ENCODE results near the gene PIH1D1. TPM values are rescaled to one million over a fixed set of nuclear protein-coding genes. Genes with fewer than 3 reads are reported as not detected.

The PIH1D1 gene
- total RNA-seq, 1 donor from 2014 or later = 125 TPM

DNA sequence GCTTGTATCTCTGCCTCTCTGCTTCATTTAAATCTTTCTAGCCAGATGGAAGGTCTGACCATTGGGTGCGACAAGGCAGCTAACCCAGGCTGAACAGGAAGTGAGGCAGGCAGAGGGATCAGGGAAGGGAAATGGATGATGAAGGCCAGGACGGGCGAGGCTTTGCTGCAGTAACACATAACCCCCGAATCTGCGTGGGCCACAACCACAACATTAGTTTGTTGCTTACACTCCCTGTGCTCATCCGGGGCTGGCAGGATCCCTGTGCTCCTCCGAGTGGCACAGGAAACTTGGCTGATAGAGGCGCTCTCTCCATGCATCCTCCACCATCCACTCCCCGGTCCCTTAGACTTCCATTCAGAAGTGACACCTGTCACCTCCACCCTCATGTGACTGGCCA, 21.3 kb upstream of the PIH1D1 start:
- H3K4me1 Mint-ChIP-seq (ENCODE audit: low read depth) = peaks cover 2% of the 10 kb centered on the region
- TF ChIP-seq, protein P1, sequence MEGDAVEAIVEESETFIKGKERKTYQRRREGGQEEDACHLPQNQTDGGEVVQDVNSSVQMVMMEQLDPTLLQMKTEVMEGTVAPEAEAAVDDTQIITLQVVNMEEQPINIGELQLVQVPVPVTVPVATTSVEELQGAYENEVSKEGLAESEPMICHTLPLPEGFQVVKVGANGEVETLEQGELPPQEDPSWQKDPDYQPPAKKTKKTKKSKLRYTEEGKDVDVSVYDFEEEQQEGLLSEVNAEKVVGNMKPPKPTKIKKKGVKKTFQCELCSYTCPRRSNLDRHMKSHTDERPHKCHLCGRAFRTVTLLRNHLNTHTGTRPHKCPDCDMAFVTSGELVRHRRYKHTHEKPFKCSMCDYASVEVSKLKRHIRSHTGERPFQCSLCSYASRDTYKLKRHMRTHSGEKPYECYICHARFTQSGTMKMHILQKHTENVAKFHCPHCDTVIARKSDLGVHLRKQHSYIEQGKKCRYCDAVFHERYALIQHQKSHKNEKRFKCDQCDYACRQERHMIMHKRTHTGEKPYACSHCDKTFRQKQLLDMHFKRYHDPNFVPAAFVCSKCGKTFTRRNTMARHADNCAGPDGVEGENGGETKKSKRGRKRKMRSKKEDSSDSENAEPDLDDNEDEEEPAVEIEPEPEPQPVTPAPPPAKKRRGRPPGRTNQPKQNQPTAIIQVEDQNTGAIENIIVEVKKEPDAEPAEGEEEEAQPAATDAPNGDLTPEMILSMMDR (IDR thresholded peaks at IDR 0.05; ENCODE audit: unreplicated experiment) = no peak
- no peak overlapping the region for H3K4me3 Mint-ChIP-seq (ENCODE audit: low read depth)
- peaks cover 4% of the 10 kb centered on the region for H3K36me3 Mint-ChIP-seq (ENCODE audit: insufficient read depth)
- no peak for DNase-seq (ENCODE audit: low spot score, unreplicated experiment)
- H3K9me3 Mint-ChIP-seq (ENCODE audit: low read depth) = no peaks in the 10 kb centered on the region
- H3K27me3 Mint-ChIP-seq = peaks cover 18% of the 10 kb centered on the region
- no peak overlapping the region for H3K27ac Mint-ChIP-seq

DNA sequence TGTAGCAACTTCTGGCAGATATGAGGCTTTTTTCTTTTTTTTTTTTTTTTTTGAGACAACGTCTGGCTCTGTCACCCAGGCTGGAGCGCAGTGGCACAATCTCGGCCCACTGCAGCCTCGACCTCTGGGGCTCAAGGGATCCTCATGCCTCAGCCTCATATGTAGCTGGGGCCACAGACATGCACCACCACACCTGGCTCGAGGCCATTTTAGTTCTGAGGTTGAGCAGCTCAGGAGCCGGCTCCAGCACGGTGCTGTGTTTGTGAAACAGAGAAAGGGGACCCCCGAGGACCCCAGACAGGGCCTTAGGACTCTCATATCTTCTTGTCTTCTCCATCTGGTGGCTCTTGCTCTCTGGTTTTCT, 19.0 kb upstream of the PIH1D1 start:
- Mint-ChIP-seq H3K27me3 (peaks cover 10% of the 10 kb centered on the region), H3K4me1 (ENCODE audit: low read depth) (no peaks in the 10 kb centered on the region), H3K27ac (no peak overlapping the region), H3K9me3 (ENCODE audit: low read depth) (no peaks in the 10 kb centered on the region), H3K36me3 (ENCODE audit: insufficient read depth) (peaks cover 4% of the 10 kb centered on the region), H3K4me3 (ENCODE audit: low read depth) (no peak overlapping the region)
- TF ChIP-seq, protein P1 (IDR thresholded peaks at IDR 0.05; ENCODE audit: unreplicated experiment) = no peak
- DNase-seq (ENCODE audit: low spot score, unreplicated experiment) = no peak

DNA sequence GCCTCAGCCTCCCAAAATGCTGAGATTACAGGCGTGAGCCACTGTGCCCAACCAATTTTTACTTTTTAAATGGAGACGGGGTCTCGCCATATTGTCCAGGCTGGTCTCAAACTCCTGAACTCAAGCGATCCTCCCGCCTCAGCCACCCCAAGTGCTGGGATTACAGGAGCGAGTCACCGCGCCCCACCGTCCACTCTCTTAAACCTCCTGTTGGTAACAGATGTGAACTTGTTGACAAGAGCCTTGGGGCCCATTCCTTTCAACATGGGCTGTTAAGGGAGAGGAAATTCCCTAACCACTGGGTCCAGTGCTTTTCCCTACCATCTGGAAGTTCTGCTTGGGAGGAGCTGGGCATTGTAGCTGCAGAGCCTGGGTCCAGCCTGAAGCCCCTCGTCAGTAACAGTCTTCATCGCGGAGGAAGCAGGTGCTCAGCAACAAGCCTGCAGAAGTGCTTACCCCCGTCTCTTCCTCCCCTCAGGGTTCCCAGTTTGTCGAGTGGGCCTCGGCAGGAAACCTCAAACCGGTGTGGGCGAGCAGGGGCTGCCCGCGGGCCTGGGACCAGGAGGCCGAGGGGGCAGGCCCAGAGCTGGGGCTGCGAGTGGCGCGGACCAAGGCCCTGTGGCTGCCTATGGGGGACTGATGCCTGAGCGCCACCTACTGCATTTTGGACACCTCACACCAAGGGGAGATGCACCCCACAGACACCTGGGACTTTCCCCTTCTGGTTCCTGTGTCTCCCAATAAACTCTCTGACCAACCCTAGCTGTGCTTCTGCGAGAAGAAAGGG, 18.4 kb upstream of the PIH1D1 start:
- no peaks in the 10 kb centered on the region for H3K9me3 Mint-ChIP-seq (ENCODE audit: low read depth)
- H3K27me3 Mint-ChIP-seq = peaks cover 5% of the 10 kb centered on the region
- no peak overlapping the region for H3K4me3 Mint-ChIP-seq (ENCODE audit: low read depth)
- no peak overlapping the region for H3K27ac Mint-ChIP-seq
- H3K36me3 Mint-ChIP-seq (ENCODE audit: insufficient read depth) = peaks cover 4% of the 10 kb centered on the region
- TF ChIP-seq, protein P1 (IDR thresholded peaks at IDR 0.05; ENCODE audit: unreplicated experiment) = no peak
- no peaks in the 10 kb centered on the region for H3K4me1 Mint-ChIP-seq (ENCODE audit: low read depth)
- DNase-seq (ENCODE audit: low spot score, unreplicated experiment) = no peak

DNA sequence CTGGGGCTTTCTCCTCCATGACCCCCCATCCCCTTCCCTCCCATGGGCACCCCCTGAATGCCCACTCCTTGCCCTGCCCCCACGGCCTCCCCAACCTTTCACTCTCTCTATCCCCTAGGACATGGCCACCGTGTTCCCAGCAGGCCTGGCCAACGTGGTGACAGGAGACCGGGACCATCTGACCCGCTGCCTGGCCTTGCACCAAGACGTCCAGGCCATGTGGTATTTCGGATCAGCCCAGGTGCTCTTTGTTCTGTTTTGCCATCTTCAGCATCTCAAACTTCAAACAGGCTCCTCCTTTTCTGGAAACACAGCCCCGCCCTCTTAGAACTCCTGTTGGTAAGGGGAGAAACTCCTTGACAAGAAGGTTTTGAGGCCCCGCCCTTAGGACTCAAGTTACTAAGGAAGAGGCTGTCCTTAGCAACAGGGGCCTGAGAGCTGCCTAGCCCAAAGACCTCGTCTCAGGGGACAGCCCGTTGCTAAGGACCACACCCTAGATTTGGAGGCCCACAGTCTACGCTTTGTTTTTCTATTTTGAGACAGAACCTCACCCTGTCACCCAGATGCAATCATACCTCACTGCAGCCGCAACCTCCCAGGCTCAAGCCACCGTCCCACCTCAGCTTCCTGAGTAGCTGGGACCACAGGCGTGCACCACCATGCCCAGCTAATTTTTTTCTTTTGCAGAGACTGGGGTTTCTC, 17.3 kb upstream of the PIH1D1 start:
- DNase-seq (ENCODE audit: low spot score, unreplicated experiment) = no peak
- H3K36me3 Mint-ChIP-seq (ENCODE audit: insufficient read depth) = peaks cover 4% of the 10 kb centered on the region

DNA sequence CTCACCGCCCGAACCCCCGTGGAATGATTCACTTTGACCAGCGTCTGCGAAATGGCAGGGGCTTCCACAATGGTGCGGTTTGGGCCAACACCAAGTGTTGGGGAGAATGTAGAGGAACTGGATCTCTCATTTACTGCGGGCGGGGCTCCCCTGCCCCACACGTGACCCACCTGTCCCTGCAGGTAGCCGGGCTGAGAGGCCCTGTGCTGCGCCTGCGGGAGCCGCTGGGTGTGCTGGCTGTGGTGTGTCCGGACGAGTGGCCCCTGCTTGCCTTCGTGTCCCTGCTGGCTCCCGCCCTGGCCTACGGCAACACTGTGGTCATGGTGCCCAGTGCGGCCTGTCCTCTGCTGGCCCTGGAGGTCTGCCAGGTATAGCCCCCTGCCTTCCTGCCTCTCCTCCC, 16.6 kb upstream of the PIH1D1 start:
- no peaks in the 10 kb centered on the region for H3K9me3 Mint-ChIP-seq (ENCODE audit: low read depth)
- H3K27me3 Mint-ChIP-seq = no peaks in the 10 kb centered on the region
- no peak overlapping the region for H3K27ac Mint-ChIP-seq
- H3K4me1 Mint-ChIP-seq (ENCODE audit: low read depth) = no peaks in the 10 kb centered on the region
- peaks cover 4% of the 10 kb centered on the region for H3K36me3 Mint-ChIP-seq (ENCODE audit: insufficient read depth)
- no peak overlapping the region for H3K4me3 Mint-ChIP-seq (ENCODE audit: low read depth)
- TF ChIP-seq, protein P1 (IDR thresholded peaks at IDR 0.05; ENCODE audit: unreplicated experiment) = no peak
- no peak for DNase-seq (ENCODE audit: low spot score, unreplicated experiment)

More for the DNA sequence above, 17.3 kb upstream of the PIH1D1 start:
- H3K9me3 Mint-ChIP-seq (ENCODE audit: low read depth) = no peaks in the 10 kb centered on the region
- no peaks in the 10 kb centered on the region for H3K27me3 Mint-ChIP-seq
- no peak overlapping the region for H3K4me3 Mint-ChIP-seq (ENCODE audit: low read depth)
- TF ChIP-seq, protein P1 (IDR thresholded peaks at IDR 0.05; ENCODE audit: unreplicated experiment) = no peak
- H3K4me1 Mint-ChIP-seq (ENCODE audit: low read depth) = no peaks in the 10 kb centered on the region
- H3K27ac Mint-ChIP-seq = peak overlapping the region; percentile 33
